GM19239 (cell line): ENCODE measurements around the gene MRAP.

ENCODE experiments used
- DNase-seq: peaks from one replicate; pipeline ENCODE4 v3.0.0; 2011; ENCODE audit warnings: low spot score; ENCODE audit not compliant: insufficient read length
- FAIRE-seq: peaks from 2 replicates; lab custom pipeline; 2011; peaks lifted over from hg19 to GRCh38; lab: Jason Lieb, UNC

MRAP gene

GRCh38 chr21:32320059-32320458, 21.4 kb downstream of the MRAP start:
- DNase-seq: no peak
- FAIRE-seq: no peak

GRCh38 chr21:32320726-32321125, 22.1 kb downstream of the MRAP start:
- FAIRE-seq (no peak), DNase-seq (no peak)

- FAIRE-seq (no peak), DNase-seq (no peak)
Observed at GRCh38 chr21:32321480-32321879, 22.8 kb downstream of the MRAP start.

- DNase-seq: no peak
- no peak for FAIRE-seq
Observed at GRCh38 chr21:32322103-32322502, 23.4 kb downstream of the MRAP start.

GRCh38 chr21:32322676-32323075, 24.0 kb downstream of the MRAP start:
- DNase-seq (no peak), FAIRE-seq (no peak)

- no peak for DNase-seq
- FAIRE-seq: no peak
Observed at GRCh38 chr21:32325706-32326105, 27.1 kb downstream of the MRAP start.

- FAIRE-seq (no peak), DNase-seq (no peak)
Observed at GRCh38 chr21:32328595-32328994, 29.9 kb downstream of the MRAP start.

GRCh38 chr21:32329331-32329730, 30.7 kb downstream of the MRAP start:
- DNase-seq (no peak), FAIRE-seq (no peak)

DNA sequence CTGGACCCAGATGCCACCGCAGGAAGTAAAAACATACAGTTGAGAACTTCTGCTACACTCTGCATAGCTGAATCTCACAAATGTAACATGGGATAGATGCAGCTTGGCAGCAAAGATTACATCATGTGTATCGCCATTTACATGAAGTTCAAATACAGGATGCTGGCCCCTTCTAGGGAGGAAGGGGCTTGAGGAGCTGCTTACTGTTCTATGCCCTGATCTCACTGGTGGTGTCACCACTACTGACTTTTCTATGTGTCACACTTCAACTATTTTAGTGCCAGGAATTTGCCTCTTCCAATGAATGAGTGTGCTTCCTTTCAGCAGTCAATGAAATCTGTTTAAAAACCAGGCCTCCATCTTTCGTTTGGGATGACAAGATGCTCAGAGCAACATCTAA, 31.1 kb downstream of the MRAP start:
- no peak for FAIRE-seq

GRCh38 chr21:32330784-32331311, 32.2 kb downstream of the MRAP start:
- DNase-seq: no peak
- no peak for FAIRE-seq

More for the DNA sequence above, 31.1 kb downstream of the MRAP start:
- DNase-seq: no peak

GRCh38 chr21:32331444-32332305, 33.0 kb downstream of the MRAP start:
- DNase-seq (no peak), FAIRE-seq (no peak)

DNA sequence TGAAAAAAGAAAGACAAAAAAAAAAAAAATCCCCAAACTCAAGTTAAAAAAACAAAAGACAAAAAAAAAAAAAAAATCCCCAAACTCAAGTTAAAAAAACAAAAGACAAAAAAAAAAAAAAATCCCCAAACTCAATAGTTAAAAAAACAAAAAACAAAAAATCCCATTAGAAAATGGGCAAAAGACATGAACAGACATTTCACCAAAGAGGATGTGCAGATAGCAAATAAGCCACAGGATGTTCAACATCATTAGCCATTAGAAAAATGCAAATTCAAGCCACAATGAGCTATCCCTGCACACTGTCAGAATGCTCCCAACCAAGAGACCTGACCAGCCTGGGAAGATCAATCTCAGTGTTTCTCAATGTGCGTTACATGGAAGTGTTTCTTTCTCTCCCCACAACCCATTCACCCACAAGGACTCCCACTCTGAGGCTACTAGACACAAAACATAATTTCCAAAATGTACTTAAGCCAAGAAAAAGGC, 33.9 kb downstream of the MRAP start:
- DNase-seq: no peak
- peak; percentile 45 for FAIRE-seq

GRCh38 chr21:32333953-32334673, 35.5 kb downstream of the MRAP start:
- no peak for DNase-seq
- FAIRE-seq: no peak

- DNase-seq: no peak
- no peak for FAIRE-seq
Observed at GRCh38 chr21:32334980-32335531, 36.4 kb downstream of the MRAP start.

DNA sequence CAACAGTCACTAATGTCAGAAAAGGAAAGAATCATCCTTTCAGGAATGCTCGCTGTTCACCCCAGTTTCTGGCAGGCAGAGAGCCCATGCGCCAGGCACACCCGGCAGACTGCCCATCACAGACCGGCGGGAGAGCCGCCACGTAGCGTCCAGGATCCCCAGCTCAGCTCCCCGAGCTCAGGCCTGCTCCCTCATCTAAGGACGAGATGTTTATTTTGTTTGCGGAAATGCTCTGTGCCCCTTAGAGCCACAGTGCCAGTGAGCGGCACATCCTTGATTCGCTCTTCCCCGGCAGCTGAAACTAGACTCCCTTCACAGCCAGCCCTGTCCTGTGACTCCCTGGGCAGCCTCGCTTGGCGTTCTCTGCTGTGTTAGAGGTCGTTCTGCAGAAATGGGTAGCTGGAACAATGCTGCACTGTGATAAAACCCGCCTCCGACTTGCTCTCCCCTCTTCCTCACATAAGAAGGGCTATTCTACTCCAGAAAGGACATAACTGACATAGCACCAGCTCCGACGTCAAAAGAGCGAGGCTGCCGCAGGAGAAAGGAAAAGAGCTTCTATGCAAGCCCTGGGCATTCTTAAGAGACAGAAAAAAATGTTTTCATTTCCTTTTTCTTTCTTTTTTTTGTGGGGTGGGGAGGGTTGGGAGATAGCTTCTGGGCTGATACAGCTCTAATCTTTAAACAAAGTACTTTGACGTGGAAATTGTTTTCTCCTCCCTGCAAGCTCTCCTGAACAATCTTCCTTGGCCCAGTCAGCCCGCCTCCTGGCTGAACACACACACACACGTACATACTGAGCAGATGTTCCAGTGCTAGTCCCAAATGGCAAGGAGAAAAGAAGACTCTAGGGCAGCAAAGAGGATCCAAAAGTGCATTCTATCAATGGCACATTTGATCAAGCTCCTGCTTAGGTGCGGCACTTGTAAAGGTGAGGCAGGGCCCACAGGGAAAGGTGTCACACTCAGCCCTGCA, 37.2 kb downstream of the MRAP start:
- DNase-seq: no peak
- FAIRE-seq: no peak

GRCh38 chr21:32336711-32337110, 38.1 kb downstream of the MRAP start:
- DNase-seq (no peak), FAIRE-seq (no peak)

GRCh38 chr21:32337206-32337605, 38.6 kb downstream of the MRAP start:
- FAIRE-seq: no peak
- DNase-seq: no peak

DNA sequence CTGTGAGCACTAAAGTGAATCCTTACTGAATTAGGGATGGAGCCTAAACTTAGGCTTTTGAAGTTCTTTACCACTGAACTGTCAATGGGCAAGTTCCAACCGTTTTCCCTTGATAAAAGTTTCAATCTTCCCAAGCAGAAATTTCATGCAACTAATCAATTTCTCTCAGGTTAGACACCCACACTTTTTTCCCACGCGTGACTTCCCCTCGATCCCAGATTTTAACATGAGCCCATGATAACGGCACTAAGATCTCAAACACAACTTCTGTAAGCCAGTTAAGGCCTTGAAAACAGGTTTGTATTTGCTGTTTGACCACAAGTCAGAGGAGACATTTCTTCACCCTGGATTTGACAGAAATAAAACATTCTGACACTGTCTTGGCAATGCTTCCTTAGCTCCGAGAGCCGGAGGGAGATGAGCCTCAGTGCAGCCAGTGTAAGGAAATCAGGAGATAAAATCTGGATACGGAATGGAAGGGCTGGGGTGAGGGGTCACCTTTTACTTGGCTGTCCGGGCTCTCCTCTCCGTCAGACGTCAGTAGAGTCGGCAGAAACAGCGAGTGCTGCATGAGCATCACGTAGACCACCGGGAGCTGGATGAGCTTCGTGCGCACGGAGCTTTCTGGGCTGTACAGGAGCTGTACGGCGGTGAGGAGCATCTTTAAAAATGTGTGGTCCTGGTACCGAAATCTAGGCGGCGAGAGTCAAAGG, 39.7 kb downstream of the MRAP start:
- FAIRE-seq: no peak
- DNase-seq: no peak
